HepG2 (cell line): ENCODE data around the gene SPPL3. TPM values are rescaled to one million over a fixed set of nuclear protein-coding genes. Genes with fewer than 3 reads are reported as not detected.
A peak's percentile ranks its signal among the peaks of the same experiment; 100 is the strongest.

Experiments
- ADNP ChIP-seq: sonication (generic); formaldehyde crosslinking; IDR thresholded peaks from 2 replicates; pipeline ENCODE4 v1.4.0; 2020; ENCODE audit warnings: missing genetic modification reagents
- CEBPG ChIP-seq: IDR thresholded peaks from 2 replicates; pipeline ENCODE4 v1.6.1; 2016
- MIER3 ChIP-seq: IDR thresholded peaks from 2 replicates; pipeline ENCODE4 v1.6.1; 2016; ENCODE audit warnings: missing compliant biosample characterization, borderline replicate concordance
- PPARG ChIP-seq: conservative IDR thresholded peaks from 2 replicates; pipeline ENCODE4 v1.6.1; 2016; ENCODE audit warnings: missing biosample characterization, missing genetic modification reagents
- RARG ChIP-seq: sonication (generic); formaldehyde crosslinking; IDR thresholded peaks from 2 replicates; pipeline ENCODE4 v1.4.0; 2020; ENCODE audit warnings: low read depth, mild to moderate bottlenecking, missing genetic modification reagents
- SOX13 ChIP-seq, 3 experiments: fragments of 450-650 bp in 1 of 3; sonication (generic) in 1 of 3; formaldehyde crosslinking in 1 of 3; IDR thresholded peaks in 2 of 3; conservative IDR thresholded peaks in 1 of 3; 2 replicates each; pipeline versions ENCODE4 v1.5.0 to v1.6.1; 2016 to 2020; ENCODE audit warnings: antibody characterized with exemption in 1 of 3, mild to moderate bottlenecking in 1 of 3, missing compliant biosample characterization in 1 of 3, missing genetic modification reagents in 1 of 3, moderate library complexity in 1 of 3
- SOX6 ChIP-seq, 2 experiments: fragments of 450-650 bp in 1 of 2; sonication (generic) in 1 of 2; formaldehyde crosslinking in 1 of 2; IDR thresholded peaks; 2 replicates each; pipeline versions ENCODE4 v1.4.0 to v1.6.1; 2017 to 2020; ENCODE audit warnings: antibody characterized with exemption in 1 of 2, mild to moderate bottlenecking in 1 of 2, missing genetic modification reagents in 1 of 2
- SRY ChIP-seq: sonication (generic); formaldehyde crosslinking; IDR thresholded peaks from 2 replicates; pipeline ENCODE4 v1.8.0; 2022; ENCODE audit warnings: mild to moderate bottlenecking, missing genetic modification reagents
- TFAP4 ChIP-seq: sonication (generic); IDR thresholded peaks from 2 replicates; pipeline ENCODE4 v1.6.1; 2016; ENCODE audit warnings: low read depth, borderline replicate concordance
- THAP11 ChIP-seq: IDR thresholded peaks from 2 replicates; pipeline ENCODE4 v1.6.1; 2016; ENCODE audit warnings: missing biosample characterization, missing genetic modification reagents
- U2AF2 ChIP-seq: fragments of 200-400 bp; formaldehyde crosslinking; IDR thresholded peaks from 2 replicates; pipeline ENCODE4 v1.6.1; 2017; ENCODE audit warnings: low read depth, mild to moderate bottlenecking, low read length
- ZKSCAN5 ChIP-seq: sonication (generic); formaldehyde crosslinking; IDR thresholded peaks from 2 replicates; pipeline ENCODE4 v1.5.1; 2020; ENCODE audit warnings: mild to moderate bottlenecking, missing genetic modification reagents
- ZNF124 ChIP-seq: sonication (generic); formaldehyde crosslinking; IDR thresholded peaks from 2 replicates; pipeline ENCODE4 v1.4.0; 2020; ENCODE audit warnings: missing genetic modification reagents
- ZNF225 ChIP-seq: sonication (generic); formaldehyde crosslinking; IDR thresholded peaks from 2 replicates; pipeline ENCODE4 v1.4.0; 2020; ENCODE audit warnings: mild to moderate bottlenecking, missing genetic modification reagents
- ZNF33B ChIP-seq: sonication (generic); formaldehyde crosslinking; IDR thresholded peaks from 2 replicates; pipeline ENCODE4 v1.5.1; 2020; ENCODE audit warnings: mild to moderate bottlenecking, missing genetic modification reagents
- ZNF343 ChIP-seq: sonication (generic); formaldehyde crosslinking; IDR thresholded peaks from 2 replicates; pipeline ENCODE4 v1.4.0; 2020; ENCODE audit warnings: mild to moderate bottlenecking, missing genetic modification reagents
- polyA plus RNA-seq, 8 experiments: library from polyadenylated mRNA; depleted of rRNA in 3 of 8; stranded (reverse) in 7 of 8; unstranded in 1 of 8; fragments of >200 nt; fragmentation: Illumina TruSeq in 4 of 8; extraction: Trizol in 4 of 8; gene quantifications; 2 replicates each; pipeline versions ENCODE4 v1.2.1 to v1.2.3, GENCODE V29; 2011 to 2016; ENCODE audit warnings: low read depth in 4 of 8, missing spikeins in 1 of 8, mixed read lengths in 1 of 8; ENCODE audit not compliant: insufficient read depth in 1 of 8
- total RNA-seq, 5 experiments: library from RNA; depleted of rRNA; stranded (reverse); fragments of >200 nt; fragmentation: Illumina TruSeq; extraction: Trizol; gene quantifications; 2 replicates each; pipeline ENCODE4 v1.2.3, GENCODE V29; 2016; ENCODE audit warnings: low read depth in 1 of 5
- TF ChIP-seq, protein P1 (sequence below): sonication (generic); formaldehyde crosslinking; IDR thresholded peaks from 2 replicates; pipeline ENCODE4 v1.8.1; 2022; ENCODE audit warnings: low read depth, mild to moderate bottlenecking, missing genetic modification reagents
- TF ChIP-seq, protein P2 (sequence below): sonication (generic); formaldehyde crosslinking; IDR thresholded peaks from 2 replicates; pipeline ENCODE4 v1.5.1; 2020; ENCODE audit warnings: mild to moderate bottlenecking, missing genetic modification reagents, borderline replicate concordance
- TF ChIP-seq, protein P3 (sequence below), 2 experiments: sonication (generic) in 1 of 2; formaldehyde crosslinking in 1 of 2; IDR thresholded peaks; 2 replicates each; pipeline versions ENCODE4 v1.4.0 to v1.6.1; 2016 to 2020; ENCODE audit warnings: borderline replicate concordance in 1 of 2, low read depth in 1 of 2, mild to moderate bottlenecking in 1 of 2, missing genetic modification reagents in 1 of 2
- TF ChIP-seq, protein P4 (sequence below): sonication (generic); formaldehyde crosslinking; IDR thresholded peaks from 2 replicates; pipeline ENCODE4 v1.8.1; 2022; ENCODE audit warnings: mild to moderate bottlenecking, missing genetic modification reagents

The SPPL3 gene
- total and polyA plus RNA-seq, 2 of the 13 experiments (the other 11 are each of a cell fraction or from before 2014, with no cell fraction given) = 8.9 to 9.1 TPM

DNA sequence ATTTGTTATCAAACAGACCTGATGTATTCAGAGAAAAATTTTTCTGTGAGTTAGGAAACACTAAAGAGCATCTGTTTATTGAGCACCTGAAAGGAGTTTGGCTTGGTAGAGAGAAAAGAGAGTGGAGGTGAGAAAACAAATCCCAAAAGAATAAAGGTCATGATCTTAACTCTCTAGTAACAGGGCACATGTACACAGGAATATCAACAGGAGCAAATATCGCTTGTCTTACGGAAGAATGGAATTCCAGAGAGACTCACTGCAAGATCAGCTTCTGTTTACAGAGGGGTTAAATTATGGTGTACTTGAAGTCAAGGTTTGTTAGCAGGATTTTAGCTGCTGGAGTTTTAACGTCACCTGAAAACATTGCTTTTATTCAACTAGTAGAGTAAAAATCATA lies 78.8 kb downstream of the SPPL3 start (continued):
- peak; percentile 61; the same call in 1 of the 2 replicates for TF ChIP-seq PPARG (CRISPR knock-in tag)
- no peak for TF ChIP-seq U2AF2
- TF ChIP-seq MIER3 (CRISPR knock-in tag) = peak; percentile 37; the same call in 1 of the 2 replicates
- TF ChIP-seq ZNF343 (CRISPR knock-in tag) = no peak
- TF ChIP-seq, protein P1, sequence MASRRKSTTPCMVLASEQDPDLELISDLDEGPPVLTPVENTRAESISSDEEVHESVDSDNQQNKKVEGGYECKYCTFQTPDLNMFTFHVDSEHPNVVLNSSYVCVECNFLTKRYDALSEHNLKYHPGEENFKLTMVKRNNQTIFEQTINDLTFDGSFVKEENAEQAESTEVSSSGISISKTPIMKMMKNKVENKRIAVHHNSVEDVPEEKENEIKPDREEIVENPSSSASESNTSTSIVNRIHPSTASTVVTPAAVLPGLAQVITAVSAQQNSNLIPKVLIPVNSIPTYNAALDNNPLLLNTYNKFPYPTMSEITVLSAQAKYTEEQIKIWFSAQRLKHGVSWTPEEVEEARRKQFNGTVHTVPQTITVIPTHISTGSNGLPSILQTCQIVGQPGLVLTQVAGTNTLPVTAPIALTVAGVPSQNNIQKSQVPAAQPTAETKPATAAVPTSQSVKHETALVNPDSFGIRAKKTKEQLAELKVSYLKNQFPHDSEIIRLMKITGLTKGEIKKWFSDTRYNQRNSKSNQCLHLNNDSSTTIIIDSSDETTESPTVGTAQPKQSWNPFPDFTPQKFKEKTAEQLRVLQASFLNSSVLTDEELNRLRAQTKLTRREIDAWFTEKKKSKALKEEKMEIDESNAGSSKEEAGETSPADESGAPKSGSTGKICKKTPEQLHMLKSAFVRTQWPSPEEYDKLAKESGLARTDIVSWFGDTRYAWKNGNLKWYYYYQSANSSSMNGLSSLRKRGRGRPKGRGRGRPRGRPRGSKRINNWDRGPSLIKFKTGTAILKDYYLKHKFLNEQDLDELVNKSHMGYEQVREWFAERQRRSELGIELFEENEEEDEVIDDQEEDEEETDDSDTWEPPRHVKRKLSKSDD = no peak
- no peak for TF ChIP-seq TFAP4
- TF ChIP-seq CEBPG = no peak
- TF ChIP-seq, protein P2, sequence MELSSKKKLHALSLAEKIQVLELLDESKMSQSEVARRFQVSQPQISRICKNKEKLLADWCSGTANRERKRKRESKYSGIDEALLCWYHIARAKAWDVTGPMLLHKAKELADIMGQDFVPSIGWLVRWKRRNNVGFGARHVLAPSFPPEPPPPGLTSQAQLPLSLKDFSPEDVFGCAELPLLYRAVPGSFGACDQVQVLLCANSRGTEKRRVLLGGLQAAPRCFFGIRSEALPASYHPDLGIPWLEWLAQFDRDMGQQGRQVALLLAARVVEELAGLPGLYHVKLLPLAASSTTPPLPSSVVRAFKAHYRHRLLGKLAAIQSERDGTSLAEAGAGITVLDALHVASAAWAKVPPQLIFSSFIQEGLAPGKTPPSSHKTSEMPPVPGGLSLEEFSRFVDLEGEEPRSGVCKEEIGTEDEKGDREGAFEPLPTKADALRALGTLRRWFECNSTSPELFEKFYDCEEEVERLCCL (CRISPR knock-in tag) = no peak
- TF ChIP-seq, protein P3, sequence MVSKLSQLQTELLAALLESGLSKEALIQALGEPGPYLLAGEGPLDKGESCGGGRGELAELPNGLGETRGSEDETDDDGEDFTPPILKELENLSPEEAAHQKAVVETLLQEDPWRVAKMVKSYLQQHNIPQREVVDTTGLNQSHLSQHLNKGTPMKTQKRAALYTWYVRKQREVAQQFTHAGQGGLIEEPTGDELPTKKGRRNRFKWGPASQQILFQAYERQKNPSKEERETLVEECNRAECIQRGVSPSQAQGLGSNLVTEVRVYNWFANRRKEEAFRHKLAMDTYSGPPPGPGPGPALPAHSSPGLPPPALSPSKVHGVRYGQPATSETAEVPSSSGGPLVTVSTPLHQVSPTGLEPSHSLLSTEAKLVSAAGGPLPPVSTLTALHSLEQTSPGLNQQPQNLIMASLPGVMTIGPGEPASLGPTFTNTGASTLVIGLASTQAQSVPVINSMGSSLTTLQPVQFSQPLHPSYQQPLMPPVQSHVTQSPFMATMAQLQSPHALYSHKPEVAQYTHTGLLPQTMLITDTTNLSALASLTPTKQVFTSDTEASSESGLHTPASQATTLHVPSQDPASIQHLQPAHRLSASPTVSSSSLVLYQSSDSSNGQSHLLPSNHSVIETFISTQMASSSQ (IDR thresholded peaks at IDR 0.05; ENCODE audit: low read depth) = no peak
- TF ChIP-seq, protein P3 (CRISPR knock-in tag; IDR thresholded peaks at IDR 0.05; ENCODE audit: borderline replicate concordance) = no peak
- no peak for TF ChIP-seq SOX6 (IDR thresholded peaks at IDR 0.05)
- peak; percentile 93 for TF ChIP-seq SOX6 (CRISPR knock-in tag; IDR thresholded peaks at IDR 0.05)
- TF ChIP-seq RARG (CRISPR knock-in tag) = no peak
- TF ChIP-seq ZNF33B (CRISPR knock-in tag) = no peak
- TF ChIP-seq SRY (CRISPR knock-in tag) = no peak
- no peak for TF ChIP-seq THAP11 (CRISPR knock-in tag)
- TF ChIP-seq SOX13 (IDR thresholded peaks at IDR 0.05) = peak; percentile 86
- TF ChIP-seq SOX13 (CRISPR knock-in tag; conservative IDR thresholded peaks at IDR 0.05 in 1 of 2, IDR thresholded peaks at IDR 0.05 in 1 of 2) = peak in 1 of 2 experiments; percentile 99; a peak in 2 of 4 replicates
- 0 out of 2 replicates have a peak, but pooled peaks have one; percentile 26 for TF ChIP-seq ZNF124
- TF ChIP-seq ZNF225 = no peak
- TF ChIP-seq, protein P4, sequence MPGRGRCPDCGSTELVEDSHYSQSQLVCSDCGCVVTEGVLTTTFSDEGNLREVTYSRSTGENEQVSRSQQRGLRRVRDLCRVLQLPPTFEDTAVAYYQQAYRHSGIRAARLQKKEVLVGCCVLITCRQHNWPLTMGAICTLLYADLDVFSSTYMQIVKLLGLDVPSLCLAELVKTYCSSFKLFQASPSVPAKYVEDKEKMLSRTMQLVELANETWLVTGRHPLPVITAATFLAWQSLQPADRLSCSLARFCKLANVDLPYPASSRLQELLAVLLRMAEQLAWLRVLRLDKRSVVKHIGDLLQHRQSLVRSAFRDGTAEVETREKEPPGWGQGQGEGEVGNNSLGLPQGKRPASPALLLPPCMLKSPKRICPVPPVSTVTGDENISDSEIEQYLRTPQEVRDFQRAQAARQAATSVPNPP (CRISPR knock-in tag) = no peak
- TF ChIP-seq ZKSCAN5 (CRISPR knock-in tag) = peak; percentile 94
- no peak for TF ChIP-seq ADNP
